Anterior cingulate cortex (tissue), 58 donors: Measurements from ENCODE around the gene PCA3.

Experiments
- DNase-seq, 58 donors: peaks; one replicate each; lab custom pipeline; 2025; lab: John Stamatoyannopoulos, UW

The PCA3 gene

DNA sequence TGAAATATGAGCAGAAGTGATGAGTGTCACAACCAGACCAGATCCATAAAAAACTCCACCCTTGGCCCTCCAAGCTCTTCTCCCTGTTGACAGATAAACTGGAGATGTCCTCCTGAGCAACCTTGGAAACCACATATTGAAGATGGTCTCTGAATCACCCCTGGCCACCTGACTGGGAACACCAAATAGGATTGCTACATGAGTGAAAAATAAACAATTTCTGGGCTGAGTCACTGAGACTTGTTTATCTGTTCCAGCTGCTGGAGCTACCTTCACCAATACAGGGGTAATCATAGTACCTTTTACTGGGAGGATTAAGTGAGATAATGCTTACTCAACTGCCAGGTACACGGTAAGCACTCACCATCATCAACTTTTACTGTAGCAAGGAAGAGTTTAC, 53.3 kb downstream of the PCA3 start:
- no peak for DNase-seq

DNA sequence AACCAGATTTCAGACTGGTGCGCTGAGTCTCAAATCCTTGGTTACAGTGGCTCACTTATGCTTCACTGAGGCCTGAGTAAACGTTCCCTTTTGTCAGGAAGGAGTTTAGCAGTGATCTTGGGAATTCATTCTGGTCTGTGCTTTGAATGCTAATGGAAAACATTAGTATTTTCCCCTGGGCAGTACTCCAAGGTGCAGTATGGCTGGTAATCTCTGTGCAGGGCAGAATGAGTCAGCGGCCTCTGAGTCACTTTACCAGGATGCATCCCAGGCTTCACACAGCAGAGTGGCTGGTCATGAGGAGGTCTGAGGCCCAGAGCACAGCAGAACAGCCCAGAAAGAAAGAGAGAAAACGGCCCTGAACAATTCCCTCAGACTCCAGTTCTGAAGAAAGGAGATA, 54.0 kb downstream of the PCA3 start:
- peak in 44 of 58 donors; percentile 7 to 84 (median 41) for DNase-seq

- peak in 2 of 58 donors; percentile 2 to 20 for DNase-seq
Observed at GRCh38 chr9:76820431-76820830, 56.2 kb downstream of the PCA3 start.

DNA sequence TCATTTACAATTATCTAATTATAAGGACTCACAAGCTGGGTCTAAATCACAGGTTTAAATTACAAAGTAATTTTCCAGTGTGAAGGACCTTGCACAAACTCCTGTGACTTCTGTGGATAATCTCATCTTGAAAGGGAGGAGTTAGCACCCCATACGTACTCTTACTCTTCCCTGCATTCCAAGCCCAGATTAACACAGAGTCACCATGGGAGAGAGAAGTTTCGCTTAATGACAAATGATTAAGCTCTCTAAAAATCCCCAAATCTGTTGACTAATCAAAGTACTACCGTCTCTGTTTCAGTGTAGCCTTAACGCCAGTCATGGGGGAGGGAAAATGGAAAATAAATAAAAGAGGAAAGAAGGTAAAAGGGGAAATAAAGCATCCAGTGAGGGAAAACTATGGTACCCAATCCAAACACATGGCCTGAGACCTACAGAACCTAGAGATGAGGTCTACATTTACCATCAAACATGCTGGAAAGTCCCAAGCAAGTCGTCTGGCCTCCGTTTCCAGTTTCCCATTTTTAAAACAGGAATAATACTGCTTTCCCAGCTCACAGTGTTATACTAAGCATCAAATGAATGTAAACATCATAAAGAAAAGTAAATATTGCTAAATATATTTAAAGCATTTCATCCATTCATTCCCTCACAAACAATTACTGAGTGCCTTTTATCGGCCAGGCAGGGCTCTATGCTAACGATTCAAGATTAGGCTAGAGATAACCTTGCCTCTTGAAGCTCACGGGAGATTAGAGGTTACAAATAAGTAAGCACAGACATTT, 63.2 kb downstream of the PCA3 start:
- DNase-seq: no peak

GRCh38 chr9:76828447-76828846, 64.2 kb downstream of the PCA3 start:
- no peak for DNase-seq

DNA sequence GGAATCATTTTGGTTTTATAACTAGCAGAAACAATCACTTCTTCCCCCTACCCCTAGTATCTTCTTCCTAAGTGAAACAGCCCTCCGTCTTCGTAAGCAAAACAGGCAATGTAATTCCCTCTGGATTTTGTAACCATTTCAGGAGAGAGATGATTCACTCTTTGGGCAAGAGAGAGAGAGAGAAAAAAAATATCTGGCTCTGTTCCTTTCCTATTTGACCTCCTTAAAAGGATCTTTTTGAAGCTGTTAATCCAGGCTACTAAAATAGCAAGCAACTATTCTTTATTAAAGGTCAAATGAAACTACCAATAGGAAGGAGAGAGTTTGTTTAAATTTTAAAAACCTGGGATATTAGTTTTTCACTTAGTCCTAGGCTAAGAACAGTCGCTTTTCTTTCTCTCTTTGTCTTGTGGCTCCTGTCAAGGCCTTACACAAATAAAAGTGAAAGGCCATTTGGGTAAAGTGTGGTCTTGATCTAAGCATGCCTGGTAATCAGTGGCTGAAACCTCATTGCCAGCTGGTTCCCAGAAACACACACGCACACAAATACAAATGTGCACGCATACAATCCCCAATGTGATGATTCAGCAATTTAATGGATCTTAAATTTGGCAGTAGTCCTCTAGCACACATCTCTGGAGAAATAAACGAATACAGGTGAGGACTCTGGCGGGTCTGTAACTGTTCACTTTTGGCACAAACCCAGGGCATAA, 71.5 kb downstream of the PCA3 start:
- peak in 1 of 58 donors; percentile 4 for DNase-seq
